Right forelimb (tissue), 1 donor: ENCODE data around the gene SLC13A3.

Experiments
- DNase-seq: peaks from one replicate; pipeline ENCODE4 v3.0.0-alpha.2; 2018

Gene SLC13A3

DNA sequence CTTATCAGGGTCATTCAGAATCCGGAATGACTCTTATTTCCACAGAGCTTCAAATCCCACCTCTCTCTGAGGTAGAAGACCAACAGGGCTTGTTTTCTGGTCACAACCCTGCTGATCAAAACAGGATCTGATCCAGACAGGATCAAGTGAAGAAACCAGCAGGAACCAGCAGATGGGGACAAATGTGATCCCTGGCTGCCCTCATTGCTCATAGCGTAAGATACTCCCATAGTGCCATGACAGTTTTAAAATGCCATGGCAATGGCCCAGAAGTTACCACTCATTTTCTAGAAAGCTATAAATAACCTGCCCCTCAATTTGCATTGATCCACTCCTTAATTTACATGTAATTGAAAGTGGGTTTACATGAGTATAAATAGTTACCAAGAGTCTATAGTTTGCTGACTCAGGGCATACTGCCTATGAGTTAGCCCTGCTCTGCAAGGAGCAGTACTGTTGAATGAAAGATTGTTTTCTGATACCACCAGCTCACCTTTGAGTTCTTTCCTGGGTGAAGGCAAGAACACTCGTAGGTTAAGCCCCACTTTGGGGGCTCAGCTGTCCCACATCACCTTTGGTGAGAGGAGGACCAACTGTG lies 131.7 kb downstream of the SLC13A3 start:
- DNase-seq = no peak

DNA sequence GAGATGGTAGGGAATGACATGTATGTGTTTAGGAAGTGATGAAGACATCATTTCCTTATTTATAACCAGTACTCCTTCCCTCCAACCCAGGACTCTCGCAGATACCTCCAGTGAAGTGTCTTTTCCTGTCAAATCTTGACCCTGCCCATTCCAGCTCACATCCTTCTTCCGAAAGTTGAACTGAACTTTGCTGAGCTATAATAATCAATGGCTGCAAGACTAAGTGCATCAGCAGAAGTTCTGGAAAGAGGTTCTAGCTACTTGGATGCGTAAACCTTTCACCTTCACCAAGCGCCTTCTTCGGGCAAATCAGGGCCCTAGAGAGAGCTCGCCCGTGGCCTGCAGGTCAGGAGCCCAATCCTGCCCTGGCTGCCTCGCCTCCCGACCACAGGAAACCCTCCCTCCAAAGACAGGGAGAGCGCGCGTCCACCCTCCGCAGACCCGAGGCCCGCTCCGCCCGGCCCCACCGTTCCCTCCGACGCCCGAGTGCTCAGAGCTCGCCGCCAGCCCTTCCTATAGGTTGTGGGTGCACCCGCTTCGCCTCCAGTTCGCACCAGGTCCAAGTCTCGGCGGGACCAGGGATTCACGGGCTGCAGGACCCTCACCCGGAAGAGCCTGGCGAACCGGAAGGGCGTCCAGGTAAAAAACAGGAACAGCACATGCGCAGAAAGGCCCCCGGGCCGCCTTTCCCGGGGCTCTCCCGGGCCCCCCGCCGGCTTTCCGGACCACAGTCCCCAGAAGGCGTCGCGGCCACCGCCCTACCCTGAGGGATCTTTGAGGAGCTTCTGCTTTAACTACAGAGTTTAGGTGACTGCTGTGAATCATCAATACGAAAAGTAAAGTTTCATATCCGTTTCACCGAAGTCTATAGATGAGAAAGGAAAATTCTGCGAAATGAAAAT lies 138.1 kb downstream of the SLC13A3 start, which contains the start of gene ZNF334:
Gene ZNF334 (minus strand): TSS at position 617 of the 902 bp plus-strand sequence. CDS start 1,457 bp downstream, outside the sequence.
- peak; percentile 84 for DNase-seq

DNA sequence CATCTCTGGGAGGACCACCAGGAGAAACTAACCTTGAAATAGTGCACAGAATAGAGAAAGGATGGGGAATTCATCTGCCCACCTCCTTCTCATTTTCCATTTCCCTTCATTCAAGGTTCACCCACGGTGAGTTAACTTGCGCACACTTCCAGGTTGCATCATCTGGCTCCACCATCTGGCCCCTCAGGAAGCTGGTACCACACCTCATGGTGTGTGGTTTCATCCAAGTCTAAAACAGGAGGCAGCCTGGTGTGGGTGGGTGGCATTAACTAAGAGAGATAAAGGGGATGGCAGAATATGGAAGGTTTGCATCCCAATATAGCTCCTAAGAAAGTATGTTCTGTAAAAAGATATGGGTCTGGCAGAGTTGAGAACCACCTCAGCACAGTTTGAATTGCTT lies 141.7 kb downstream of the SLC13A3 start:
- DNase-seq = no peak
